ENCODE results near the gene ATP6AP1.

ATP6AP1 gene

GRCh38 chrX:154458116-154458953, 29.9 kb downstream of the ATP6AP1 start, which contains the start of gene PLXNA3:
Gene PLXNA3, plus strand, starts transcription at chrX:154458281. Its CDS starts 1,903 bp downstream, at chrX:154460184.
- peaks cover 17% of the 10 kb centered on the region for H3K27me3 ChIP-seq (ENCODE audit: insufficient read depth, low read depth, severe bottlenecking)
- peak within 1 kb of the TSS; percentile 74 for H3K4me3 ChIP-seq (ENCODE audit: low read depth, low read length)
- DNase-seq: peak; percentile 55
- peaks cover 6% of the 10 kb centered on the region for H3K9me3 ChIP-seq (ENCODE audit: severe bottlenecking)
- TF ChIP-seq, protein P1, sequence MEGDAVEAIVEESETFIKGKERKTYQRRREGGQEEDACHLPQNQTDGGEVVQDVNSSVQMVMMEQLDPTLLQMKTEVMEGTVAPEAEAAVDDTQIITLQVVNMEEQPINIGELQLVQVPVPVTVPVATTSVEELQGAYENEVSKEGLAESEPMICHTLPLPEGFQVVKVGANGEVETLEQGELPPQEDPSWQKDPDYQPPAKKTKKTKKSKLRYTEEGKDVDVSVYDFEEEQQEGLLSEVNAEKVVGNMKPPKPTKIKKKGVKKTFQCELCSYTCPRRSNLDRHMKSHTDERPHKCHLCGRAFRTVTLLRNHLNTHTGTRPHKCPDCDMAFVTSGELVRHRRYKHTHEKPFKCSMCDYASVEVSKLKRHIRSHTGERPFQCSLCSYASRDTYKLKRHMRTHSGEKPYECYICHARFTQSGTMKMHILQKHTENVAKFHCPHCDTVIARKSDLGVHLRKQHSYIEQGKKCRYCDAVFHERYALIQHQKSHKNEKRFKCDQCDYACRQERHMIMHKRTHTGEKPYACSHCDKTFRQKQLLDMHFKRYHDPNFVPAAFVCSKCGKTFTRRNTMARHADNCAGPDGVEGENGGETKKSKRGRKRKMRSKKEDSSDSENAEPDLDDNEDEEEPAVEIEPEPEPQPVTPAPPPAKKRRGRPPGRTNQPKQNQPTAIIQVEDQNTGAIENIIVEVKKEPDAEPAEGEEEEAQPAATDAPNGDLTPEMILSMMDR (IDR thresholded peaks at IDR 0.05; ENCODE audit: low read depth, low read length): no peak
- H3K36me3 ChIP-seq: peaks cover 30% of the 10 kb centered on the region
- H3K27ac ChIP-seq: peak within 1 kb of the TSS; percentile 67

DNA sequence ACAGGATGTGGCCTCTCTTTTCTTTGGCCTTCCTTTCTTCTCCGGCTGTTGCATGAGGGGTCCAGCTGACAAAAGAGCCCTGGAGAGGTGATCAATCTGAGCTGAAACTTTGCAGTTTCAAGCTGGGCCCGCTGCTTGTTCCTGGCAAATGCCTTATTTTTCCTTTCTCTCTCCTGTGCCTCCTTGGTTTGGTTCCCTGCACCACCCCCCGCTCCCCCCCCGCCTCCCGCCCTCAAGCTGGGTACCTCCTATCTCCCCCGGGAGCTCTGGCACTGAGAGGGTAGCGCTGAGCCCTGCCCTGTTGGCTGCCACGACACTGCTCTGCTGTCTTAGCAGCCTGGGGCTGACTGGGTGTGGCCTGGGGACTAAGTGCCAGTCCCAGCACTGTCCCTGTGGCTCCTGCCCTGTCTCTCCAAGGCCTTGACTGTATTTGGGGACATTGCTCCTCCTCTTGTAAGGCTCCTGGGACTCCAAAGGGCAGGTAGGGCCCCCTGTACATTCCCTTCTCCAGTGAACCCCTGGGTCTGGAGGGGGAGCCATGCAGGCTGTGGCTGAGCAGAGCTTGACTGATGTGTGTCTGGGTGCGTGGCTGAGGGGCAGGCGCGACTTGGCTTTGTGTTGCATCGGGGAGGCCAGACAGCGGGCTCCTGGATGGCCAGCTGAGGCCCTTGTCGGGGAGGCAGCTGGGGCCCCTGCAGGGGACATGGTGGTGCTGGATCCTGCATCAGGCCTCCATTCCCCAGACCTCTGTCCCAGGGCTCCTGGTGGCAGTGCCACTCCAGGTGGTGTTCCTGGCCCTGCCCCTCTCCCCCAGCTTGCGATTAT, 30.7 kb downstream of the ATP6AP1 start:
- DNase-seq: peak; percentile 49
- TF ChIP-seq, protein P1 (IDR thresholded peaks at IDR 0.05; ENCODE audit: low read depth, low read length): no peak
- Histone ChIP-seq H3K27ac (peak overlapping the region; percentile 67), H3K36me3 (peaks cover 36% of the 10 kb centered on the region), H3K27me3 (ENCODE audit: insufficient read depth, low read depth, severe bottlenecking) (peaks cover 20% of the 10 kb centered on the region), H3K4me3 (ENCODE audit: low read depth, low read length) (peak overlapping the region; percentile 74), H3K9me3 (ENCODE audit: severe bottlenecking) (peaks cover 6% of the 10 kb centered on the region)

DNA sequence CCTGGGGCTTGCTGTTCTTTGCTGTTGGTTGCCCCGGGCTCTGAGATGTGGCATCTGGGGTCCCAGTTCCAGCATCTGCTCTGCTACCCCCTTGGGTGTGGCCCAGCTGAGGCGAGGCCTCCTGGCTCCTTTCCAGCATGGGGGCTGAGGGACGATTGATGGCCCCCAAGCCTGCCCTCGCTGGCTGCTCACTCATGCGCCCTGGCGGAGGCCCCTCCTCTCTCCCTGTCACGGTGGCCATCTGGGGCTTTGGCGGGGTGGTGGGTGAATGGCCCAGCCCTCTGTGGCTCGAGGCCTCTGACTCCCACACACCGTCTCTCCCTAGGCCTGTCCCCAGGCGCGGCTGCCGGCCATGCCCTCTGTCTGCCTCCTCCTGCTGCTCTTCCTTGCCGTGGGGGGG, 31.4 kb downstream of the ATP6AP1 start:
- H3K27me3 ChIP-seq (ENCODE audit: insufficient read depth, low read depth, severe bottlenecking): peaks cover 26% of the 10 kb centered on the region
- peak; percentile 84 for DNase-seq
- H3K9me3 ChIP-seq (ENCODE audit: severe bottlenecking): peaks cover 5% of the 10 kb centered on the region
- peaks cover 43% of the 10 kb centered on the region for H3K36me3 ChIP-seq
- TF ChIP-seq, protein P1 (IDR thresholded peaks at IDR 0.05; ENCODE audit: low read depth, low read length): no peak
- peak overlapping the region; percentile 74 for H3K4me3 ChIP-seq (ENCODE audit: low read depth, low read length)
- H3K27ac ChIP-seq: peak overlapping the region; percentile 67

DNA sequence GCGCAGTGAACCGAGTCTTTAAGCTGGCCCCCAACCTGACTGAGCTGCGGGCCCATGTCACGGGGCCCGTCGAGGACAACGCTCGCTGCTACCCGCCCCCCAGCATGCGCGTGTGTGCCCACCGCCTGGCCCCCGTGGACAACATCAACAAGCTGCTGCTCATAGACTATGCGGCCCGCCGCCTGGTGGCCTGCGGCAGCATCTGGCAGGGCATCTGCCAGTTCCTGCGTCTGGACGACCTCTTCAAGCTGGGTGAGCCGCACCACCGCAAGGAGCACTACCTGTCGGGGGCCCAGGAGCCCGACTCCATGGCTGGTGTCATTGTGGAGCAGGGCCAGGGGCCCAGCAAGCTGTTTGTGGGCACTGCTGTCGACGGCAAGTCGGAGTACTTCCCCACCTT, 31.8 kb downstream of the ATP6AP1 start:
- Histone ChIP-seq H3K36me3 (peaks cover 46% of the 10 kb centered on the region), H3K9me3 (ENCODE audit: severe bottlenecking) (peaks cover under 1% of the 10 kb centered on the region), H3K27ac (peak overlapping the region; percentile 67), H3K27me3 (ENCODE audit: insufficient read depth, low read depth, severe bottlenecking) (peaks cover 27% of the 10 kb centered on the region), H3K4me3 (ENCODE audit: low read depth, low read length) (no peak overlapping the region)
- TF ChIP-seq, protein P1 (IDR thresholded peaks at IDR 0.05; ENCODE audit: low read depth, low read length): peak; percentile 24; the same call in 1 of the 2 replicates
- peak; percentile 40 for DNase-seq

DNA sequence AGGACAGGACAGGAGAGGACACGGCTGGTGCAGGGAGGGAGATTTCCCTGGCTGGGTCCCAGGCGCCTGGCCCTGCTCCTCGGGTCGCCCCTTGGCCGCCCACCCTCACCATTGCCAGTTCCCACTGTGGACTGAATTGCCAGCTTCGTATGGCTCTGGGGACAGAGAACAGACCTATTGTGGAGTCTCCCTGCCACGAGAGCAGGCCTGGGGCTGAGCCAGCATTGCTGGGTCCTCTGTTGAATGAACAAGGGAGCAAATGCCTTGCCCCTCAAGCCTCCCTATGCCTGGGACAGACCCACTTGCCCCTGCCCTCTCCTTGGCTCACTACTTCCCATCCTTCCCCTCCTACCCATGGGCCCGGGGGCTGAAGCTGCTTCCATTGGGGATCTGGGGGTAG, 33.9 kb downstream of the ATP6AP1 start:
- Histone ChIP-seq H3K36me3 (peaks cover 64% of the 10 kb centered on the region), H3K4me3 (ENCODE audit: low read depth, low read length) (no peak overlapping the region), H3K27ac (no peak overlapping the region), H3K9me3 (ENCODE audit: severe bottlenecking) (no peaks in the 10 kb centered on the region), H3K27me3 (ENCODE audit: insufficient read depth, low read depth, severe bottlenecking) (peaks cover 36% of the 10 kb centered on the region)
- DNase-seq: no peak
- TF ChIP-seq, protein P1 (IDR thresholded peaks at IDR 0.05; ENCODE audit: low read depth, low read length): no peak

All from WERI-Rb-1 (cell line).